Small intestine (tissue), 7 donors: ENCODE measurements around the gene ODR4. TPM values are rescaled to one million over a fixed set of nuclear protein-coding genes. Genes with fewer than 3 reads are reported as not detected.

Experiments used
- DNase-seq, 2 donors: peaks; one replicate each; pipeline versions ENCODE4 v3.0.0 to v3.0.0-alpha.2; 2013
- FAIRE-seq: peaks from 2 replicates; lab custom pipeline; 2012; peaks lifted over from hg19 to GRCh38; lab: Jason Lieb, UNC
- H3K27ac ChIP-seq, 3 donors: one replicate each; pipeline ENCODE4 v1.5.1; 2013; ENCODE audit warnings: low read length in 2 of 3, mild to moderate bottlenecking in 2 of 3, control low read depth in 1 of 3, inconsistent platforms in 1 of 3, low read depth in 1 of 3, moderate library complexity in 1 of 3
- H3K27me3 ChIP-seq, 3 donors: one replicate each; pipeline ENCODE4 v1.6.1; 2013; ENCODE audit warnings: low read length in 3 of 3, inconsistent platforms in 1 of 3; ENCODE audit not compliant: control insufficient read depth in 3 of 3, insufficient read depth in 3 of 3
- H3K36me3 ChIP-seq, 3 donors: one replicate each; pipeline ENCODE4 v1.6.1; 2013; ENCODE audit warnings: low read length in 3 of 3, inconsistent platforms in 1 of 3, low read depth in 1 of 3, mild to moderate bottlenecking in 1 of 3, moderate library complexity in 1 of 3; ENCODE audit not compliant: control insufficient read depth in 3 of 3, insufficient read depth in 2 of 3
- H3K4me1 ChIP-seq, 3 donors: one replicate each; pipeline ENCODE4 v1.6.1; 2013; ENCODE audit warnings: low read length in 2 of 3, inconsistent platforms in 1 of 3, low read depth in 1 of 3, mild to moderate bottlenecking in 1 of 3, moderate library complexity in 1 of 3; ENCODE audit not compliant: control insufficient read depth in 3 of 3, insufficient read depth in 2 of 3
- H3K4me3 ChIP-seq, 3 donors: one replicate each; pipeline ENCODE4 v1.5.1; 2013; ENCODE audit warnings: low read length in 3 of 3, control low read depth in 1 of 3, inconsistent platforms in 1 of 3, low read depth in 1 of 3, mild to moderate bottlenecking in 1 of 3, moderate library complexity in 1 of 3
- H3K9me3 ChIP-seq, 2 donors: one replicate each; pipeline ENCODE4 v1.6.1; 2013; ENCODE audit warnings: low read depth in 1 of 2, low read length in 1 of 2; ENCODE audit not compliant: control insufficient read depth in 2 of 2, insufficient read depth in 1 of 2
- WGBS, 3 donors: extraction: QIAGEN DNeasy Blood & Tissue Kit; methylation state at CpG; one replicate each; pipeline ENCODE4 v1.1.7; 2013; 5-methylcytosine and 5-hydroxymethylcytosine counted together
- polyA plus RNA-seq, 4 donors: library from polyadenylated mRNA; stranded (reverse) in 3 of 4; unstranded in 1 of 4; fragments of 200-250 nt in 3 of 4; fragments of 120-200 nt in 1 of 4; gene quantifications; one replicate each; pipeline versions ENCODE4 v1.2.1 to v1.2.3, GENCODE V29; 2013
- donor health status: healthy with polysubstance abuse.
- donor health status: control.
- donor health status: control.
- donor health status: Bipolar disorder and iron deficiency.
- donor health status: healthy.

The ODR4 gene
- polyA plus RNA-seq, 4 donors, result 6.5 to 25.3 (median 12.0) TPM

DNA sequence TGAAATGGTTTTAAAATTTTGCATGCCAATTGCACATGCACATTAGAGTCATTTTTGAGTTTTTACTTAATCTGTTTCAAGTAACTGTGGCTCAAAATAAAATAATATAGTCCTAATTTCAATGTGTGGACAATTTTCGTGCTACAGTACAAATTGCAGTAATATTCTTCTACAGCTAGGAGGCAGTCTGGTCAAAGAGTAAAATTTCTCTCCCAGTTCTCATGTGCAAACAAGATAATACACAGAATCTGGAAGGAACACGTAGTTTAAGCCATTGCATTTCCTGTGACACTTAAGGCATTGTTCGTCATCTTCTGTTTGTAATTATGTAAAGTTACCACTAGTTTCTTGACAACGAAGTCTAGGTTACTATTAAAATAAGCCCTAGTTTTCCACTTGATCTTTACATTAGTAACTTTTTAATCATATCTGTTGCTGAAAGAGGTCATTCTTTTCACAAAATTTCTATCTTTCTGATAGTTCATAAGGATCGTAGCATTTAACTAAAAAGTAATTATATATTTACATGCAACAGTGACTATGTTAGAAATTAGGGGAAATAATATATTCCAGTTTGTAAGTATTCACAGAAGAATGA lies 28.9 kb downstream of the ODR4 start:
- 39 to 61% (median 54%) methylated on average over 5 of the region's 5 CpGs for WGBS, 3 donors
- no peak overlapping the region for H3K27ac ChIP-seq
- H3K4me3 ChIP-seq, result no peak overlapping the region
- no peaks in the 10 kb centered on the region for H3K9me3 ChIP-seq
- FAIRE-seq (peak; percentile 92), DNase-seq (peak; percentile 38 to 44)
- no peaks in the 10 kb centered on the region for H3K4me1 ChIP-seq
- peaks cover 2 to 12% (median 5%) of the 10 kb centered on the region in 3 donors for H3K36me3 ChIP-seq
- H3K27me3 ChIP-seq, result no peaks in the 10 kb centered on the region

DNA sequence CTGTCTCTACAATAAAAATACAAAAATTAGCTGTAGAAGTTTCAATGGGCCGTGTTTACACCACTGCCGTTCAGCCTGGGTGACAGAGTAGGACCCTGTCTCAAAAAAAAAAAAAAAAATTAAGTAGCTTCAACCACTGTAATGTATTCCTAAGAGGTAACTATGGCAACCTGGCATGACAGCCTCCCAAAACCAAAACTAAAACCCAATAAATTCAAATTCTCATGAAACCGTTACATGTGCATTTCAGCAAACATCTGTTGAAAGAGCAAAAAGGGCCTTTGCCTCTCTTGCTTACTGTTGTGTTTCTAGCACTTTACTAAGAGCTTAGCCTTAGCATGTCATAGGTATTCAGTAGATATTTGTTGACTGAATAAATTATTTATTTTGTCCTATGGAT lies 33.5 kb downstream of the ODR4 start:
- H3K27me3 ChIP-seq, result no peaks in the 10 kb centered on the region
- H3K36me3 ChIP-seq, result peaks cover 0 to 12% (median 2%) of the 10 kb centered on the region in 3 donors
- no peak for DNase-seq
- no peak overlapping the region for H3K4me3 ChIP-seq
- H3K27ac ChIP-seq, result no peak overlapping the region
- FAIRE-seq, result no peak
- no peaks in the 10 kb centered on the region for H3K9me3 ChIP-seq
- H3K4me1 ChIP-seq, result no peaks in the 10 kb centered on the region
- 70 to 94% (median 86%) methylated on average over 3 of the region's 3 CpGs for WGBS, 3 donors

DNA sequence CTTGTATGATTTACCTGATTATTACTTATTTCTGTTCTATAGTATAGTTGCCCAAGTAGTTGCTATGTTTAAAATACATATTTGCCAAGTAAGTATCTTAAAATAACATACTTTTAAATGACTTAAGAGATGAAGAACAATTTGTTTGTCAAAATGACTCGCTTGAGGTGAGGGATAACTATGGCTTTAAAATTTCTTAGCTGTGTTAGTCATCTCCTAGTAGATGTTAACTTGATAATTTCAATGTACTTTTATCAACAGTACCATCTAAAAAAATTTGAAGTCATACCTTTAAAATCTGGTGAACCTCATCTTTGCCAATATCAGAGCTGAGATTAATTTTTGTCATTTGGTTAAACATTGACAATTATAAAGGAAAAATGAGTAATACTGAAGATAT lies 37.7 kb downstream of the ODR4 start:
- 95 to 96% (median 96%) methylated on average over 1 of the region's 1 CpG for WGBS, 3 donors
- no peaks in the 10 kb centered on the region for H3K4me1 ChIP-seq
- FAIRE-seq, result no peak
- no peaks in the 10 kb centered on the region for H3K9me3 ChIP-seq
- no peak overlapping the region for H3K27ac ChIP-seq
- H3K4me3 ChIP-seq, result no peak overlapping the region
- peaks cover 0 to 16% (median 0%) of the 10 kb centered on the region in 3 donors for H3K36me3 ChIP-seq
- H3K27me3 ChIP-seq, result no peaks in the 10 kb centered on the region
- DNase-seq, result no peak

DNA sequence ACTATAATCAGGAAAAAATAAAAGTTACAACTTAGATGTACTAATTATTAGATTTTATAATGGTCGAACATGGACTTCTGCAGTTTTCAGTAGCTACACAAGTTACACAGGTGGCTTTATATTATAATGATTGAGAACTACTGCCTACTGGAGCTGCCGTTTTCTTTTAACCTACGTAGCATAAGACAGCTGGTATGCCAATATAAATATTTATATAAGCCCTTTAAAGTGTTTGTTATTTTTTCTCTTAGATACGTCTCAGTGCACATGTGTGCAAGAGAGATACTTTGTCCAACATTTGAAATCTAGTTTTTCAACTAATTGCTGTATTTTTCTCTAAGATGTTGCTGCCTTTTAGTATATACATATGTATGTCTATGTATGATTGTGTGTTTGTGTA lies 42.9 kb downstream of the ODR4 start:
- no peak overlapping the region for H3K4me3 ChIP-seq
- DNase-seq (no peak), FAIRE-seq (no peak)
- H3K9me3 ChIP-seq, result no peaks in the 10 kb centered on the region
- WGBS, 3 donors, result 68 to 85% (median 82%) methylated on average over 4 of the region's 4 CpGs
- peaks cover 0 to 10% (median 5%) of the 10 kb centered on the region in 3 donors for H3K36me3 ChIP-seq
- H3K4me1 ChIP-seq, result no peaks in the 10 kb centered on the region
- H3K27me3 ChIP-seq, result no peaks in the 10 kb centered on the region
- no peak overlapping the region for H3K27ac ChIP-seq

- H3K9me3 ChIP-seq, result no peaks in the 10 kb centered on the region
- FAIRE-seq, result no peak
Observed at GRCh38 chr1:186420311-186420710, 44.7 kb downstream of the ODR4 start.

GRCh38 chr1:186420923-186421322 lies 45.3 kb downstream of the ODR4 start:
- Histone ChIP-seq H3K27ac (no peak overlapping the region), H3K4me1 (no peaks in the 10 kb centered on the region), H3K9me3 (no peaks in the 10 kb centered on the region), H3K36me3 (peaks cover 0 to 7% (median 5%) of the 10 kb centered on the region in 3 donors), H3K4me3 (no peak overlapping the region), H3K27me3 (no peaks in the 10 kb centered on the region)
- 60 to 90% (median 71%) methylated on average over 1 of the region's 1 CpG for WGBS, 3 donors
- DNase-seq (peak in 1 of 2 donors; percentile 2), FAIRE-seq (no peak)

More at GRCh38 chr1:186420311-186420710, 44.7 kb downstream of the ODR4 start:
- no peaks in the 10 kb centered on the region for H3K27me3 ChIP-seq
- H3K4me3 ChIP-seq, result no peak overlapping the region
- peaks cover 0 to 7% (median 5%) of the 10 kb centered on the region in 3 donors for H3K36me3 ChIP-seq
- H3K27ac ChIP-seq, result peak overlapping the region in 1 of 3 donors; percentile 48
- DNase-seq, result no peak
- no peaks in the 10 kb centered on the region for H3K4me1 ChIP-seq

- H3K27ac ChIP-seq, result no peak overlapping the region
- H3K36me3 ChIP-seq, result peaks cover 0 to 5% (median 4%) of the 10 kb centered on the region in 3 donors
- H3K4me1 ChIP-seq, result no peaks in the 10 kb centered on the region
- FAIRE-seq (no peak), DNase-seq (no peak)
- WGBS, 3 donors, result 85 to 95% (median 90%) methylated on average over 6 of the region's 6 CpGs
- H3K27me3 ChIP-seq, result no peaks in the 10 kb centered on the region
- H3K4me3 ChIP-seq, result no peak overlapping the region
- no peaks in the 10 kb centered on the region for H3K9me3 ChIP-seq
Observed at GRCh38 chr1:186421446-186421845, 45.8 kb downstream of the ODR4 start.

GRCh38 chr1:186424539-186424938 lies 48.9 kb downstream of the ODR4 start:
- Histone ChIP-seq H3K27ac (no peak overlapping the region), H3K36me3 (no peaks in the 10 kb centered on the region), H3K27me3 (no peaks in the 10 kb centered on the region), H3K4me3 (no peak overlapping the region), H3K4me1 (no peaks in the 10 kb centered on the region), H3K9me3 (no peaks in the 10 kb centered on the region)
- peak in 1 of 2 donors; percentile 5 for DNase-seq
- 57 to 63% (median 57%) methylated on average over 2 of the region's 2 CpGs for WGBS, 3 donors
- FAIRE-seq, result no peak

GRCh38 chr1:186426118-186426517 lies 50.5 kb downstream of the ODR4 start:
- DNase-seq (no peak), FAIRE-seq (no peak)
- no peaks in the 10 kb centered on the region for H3K36me3 ChIP-seq
- no peak overlapping the region for H3K4me3 ChIP-seq
- 85 to 88% (median 86%) methylated on average over 3 of the region's 3 CpGs for WGBS, 3 donors
- H3K9me3 ChIP-seq, result no peaks in the 10 kb centered on the region
- no peaks in the 10 kb centered on the region for H3K27me3 ChIP-seq
- H3K27ac ChIP-seq, result no peak overlapping the region
- no peaks in the 10 kb centered on the region for H3K4me1 ChIP-seq
